Astrocyte of the spinal cord (primary cell): ENCODE data around the gene FAS.

ENCODE experiments used
- DNase-seq: peaks from one replicate; pipeline ENCODE4 v3.0.0; 2011; ENCODE audit warnings: low read depth, low spot score
- H3K4me3 ChIP-seq: 2 replicates; pipeline ENCODE4 v1.5.1; 2011; ENCODE audit warnings: low read depth, mild to moderate bottlenecking, low read length, moderate library complexity
- CTCF ChIP-seq: IDR thresholded peaks from 2 replicates; pipeline ENCODE4 v1.5.1; 2012; ENCODE audit warnings: low read depth, mild to moderate bottlenecking, low read length, inconsistent platforms
- in situ Hi-C: cut with HindIII; loops from 2 replicates; pipeline ENCODE4 v1.10.0; 2017; ENCODE audit warnings: low sequenced_read_pairs

FAS gene

GRCh38 chr10:89063465-89063864, 72.9 kb downstream of the FAS start:
- TF ChIP-seq CTCF, result no peak
- DNase-seq, result no peak
- no peak overlapping the region for H3K4me3 ChIP-seq
- in situ Hi-C loops, result no loop called here

- in situ Hi-C loops, result no loop called here
- peak; percentile 63 for DNase-seq
- TF ChIP-seq CTCF, result no peak
- H3K4me3 ChIP-seq, result no peak overlapping the region
These were observed 74.2 kb downstream of the FAS start for GRCh38 chr10:89064748-89065147.
